Measurements from ENCODE around the gene NTNG1.

DNA sequence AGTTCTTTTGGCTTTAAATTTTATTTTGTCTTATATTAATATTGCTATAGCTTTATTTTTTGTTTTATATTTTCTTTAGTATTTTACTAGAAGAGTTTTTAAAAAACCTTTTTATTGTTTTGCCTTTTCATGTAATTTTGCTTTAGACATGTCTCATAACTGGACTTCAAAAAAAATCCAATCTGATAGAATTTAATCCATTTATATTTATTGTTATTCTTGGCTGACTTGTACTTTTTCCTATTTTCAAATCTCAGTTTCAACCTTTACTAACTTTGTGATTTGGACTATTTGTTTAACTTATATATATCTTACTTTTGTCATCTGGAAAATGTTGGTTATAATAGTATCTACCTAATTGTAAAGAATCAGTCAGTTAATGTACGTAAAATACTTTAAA is 61.2 kb downstream of the NTNG1 start:
- no peak for TF ChIP-seq NFE2L2 (IDR thresholded peaks at IDR 0.05; ENCODE audit: low read length)
- no peak for TF ChIP-seq ZNF670 (CRISPR knock-in tag; IDR thresholded peaks at IDR 0.05; ENCODE audit: borderline replicate concordance)
- no peak for TF ChIP-seq DPF2 (CRISPR knock-in tag; IDR thresholded peaks at IDR 0.05; ENCODE audit: borderline replicate concordance, low read depth)
- no peak for TF ChIP-seq BHLHE40 (IDR thresholded peaks at IDR 0.05; ENCODE audit: low read length)
- no peak for TF ChIP-seq KDM5A (IDR thresholded peaks at IDR 0.05; ENCODE audit: borderline replicate concordance, low read length)
- no peak for TF ChIP-seq SMAD3 (CRISPR knock-in tag; IDR thresholded peaks at IDR 0.05)
- TF ChIP-seq, protein P1, sequence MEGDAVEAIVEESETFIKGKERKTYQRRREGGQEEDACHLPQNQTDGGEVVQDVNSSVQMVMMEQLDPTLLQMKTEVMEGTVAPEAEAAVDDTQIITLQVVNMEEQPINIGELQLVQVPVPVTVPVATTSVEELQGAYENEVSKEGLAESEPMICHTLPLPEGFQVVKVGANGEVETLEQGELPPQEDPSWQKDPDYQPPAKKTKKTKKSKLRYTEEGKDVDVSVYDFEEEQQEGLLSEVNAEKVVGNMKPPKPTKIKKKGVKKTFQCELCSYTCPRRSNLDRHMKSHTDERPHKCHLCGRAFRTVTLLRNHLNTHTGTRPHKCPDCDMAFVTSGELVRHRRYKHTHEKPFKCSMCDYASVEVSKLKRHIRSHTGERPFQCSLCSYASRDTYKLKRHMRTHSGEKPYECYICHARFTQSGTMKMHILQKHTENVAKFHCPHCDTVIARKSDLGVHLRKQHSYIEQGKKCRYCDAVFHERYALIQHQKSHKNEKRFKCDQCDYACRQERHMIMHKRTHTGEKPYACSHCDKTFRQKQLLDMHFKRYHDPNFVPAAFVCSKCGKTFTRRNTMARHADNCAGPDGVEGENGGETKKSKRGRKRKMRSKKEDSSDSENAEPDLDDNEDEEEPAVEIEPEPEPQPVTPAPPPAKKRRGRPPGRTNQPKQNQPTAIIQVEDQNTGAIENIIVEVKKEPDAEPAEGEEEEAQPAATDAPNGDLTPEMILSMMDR (CRISPR knock-in tag; IDR thresholded peaks at IDR 0.05), result no peak
- TF ChIP-seq, protein P2, sequence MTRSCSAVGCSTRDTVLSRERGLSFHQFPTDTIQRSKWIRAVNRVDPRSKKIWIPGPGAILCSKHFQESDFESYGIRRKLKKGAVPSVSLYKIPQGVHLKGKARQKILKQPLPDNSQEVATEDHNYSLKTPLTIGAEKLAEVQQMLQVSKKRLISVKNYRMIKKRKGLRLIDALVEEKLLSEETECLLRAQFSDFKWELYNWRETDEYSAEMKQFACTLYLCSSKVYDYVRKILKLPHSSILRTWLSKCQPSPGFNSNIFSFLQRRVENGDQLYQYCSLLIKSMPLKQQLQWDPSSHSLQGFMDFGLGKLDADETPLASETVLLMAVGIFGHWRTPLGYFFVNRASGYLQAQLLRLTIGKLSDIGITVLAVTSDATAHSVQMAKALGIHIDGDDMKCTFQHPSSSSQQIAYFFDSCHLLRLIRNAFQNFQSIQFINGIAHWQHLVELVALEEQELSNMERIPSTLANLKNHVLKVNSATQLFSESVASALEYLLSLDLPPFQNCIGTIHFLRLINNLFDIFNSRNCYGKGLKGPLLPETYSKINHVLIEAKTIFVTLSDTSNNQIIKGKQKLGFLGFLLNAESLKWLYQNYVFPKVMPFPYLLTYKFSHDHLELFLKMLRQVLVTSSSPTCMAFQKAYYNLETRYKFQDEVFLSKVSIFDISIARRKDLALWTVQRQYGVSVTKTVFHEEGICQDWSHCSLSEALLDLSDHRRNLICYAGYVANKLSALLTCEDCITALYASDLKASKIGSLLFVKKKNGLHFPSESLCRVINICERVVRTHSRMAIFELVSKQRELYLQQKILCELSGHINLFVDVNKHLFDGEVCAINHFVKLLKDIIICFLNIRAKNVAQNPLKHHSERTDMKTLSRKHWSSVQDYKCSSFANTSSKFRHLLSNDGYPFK (CRISPR knock-in tag; IDR thresholded peaks at IDR 0.05; ENCODE audit: borderline replicate concordance), result no peak
- TF ChIP-seq ZNF780A (CRISPR knock-in tag; IDR thresholded peaks at IDR 0.05), result no peak
- no peak for TF ChIP-seq HNF4A (CRISPR knock-in tag; IDR thresholded peaks at IDR 0.05)
- TF ChIP-seq EZH2 (conservative IDR thresholded peaks at IDR 0.05; ENCODE audit: low read depth, low read length), result no peak
- no peak for TF ChIP-seq ZNF788 (CRISPR knock-in tag; IDR thresholded peaks at IDR 0.05; ENCODE audit: borderline replicate concordance)
